NCI-H1694 treated with DMSO at 0.1 percent for 48 hours (cell line): Measurements from ENCODE around the gene DRD2.

Experiments used
- DNase-seq: peaks from one replicate; lab custom pipeline; 2025; lab: John Stamatoyannopoulos, UW

DRD2 gene

DNA sequence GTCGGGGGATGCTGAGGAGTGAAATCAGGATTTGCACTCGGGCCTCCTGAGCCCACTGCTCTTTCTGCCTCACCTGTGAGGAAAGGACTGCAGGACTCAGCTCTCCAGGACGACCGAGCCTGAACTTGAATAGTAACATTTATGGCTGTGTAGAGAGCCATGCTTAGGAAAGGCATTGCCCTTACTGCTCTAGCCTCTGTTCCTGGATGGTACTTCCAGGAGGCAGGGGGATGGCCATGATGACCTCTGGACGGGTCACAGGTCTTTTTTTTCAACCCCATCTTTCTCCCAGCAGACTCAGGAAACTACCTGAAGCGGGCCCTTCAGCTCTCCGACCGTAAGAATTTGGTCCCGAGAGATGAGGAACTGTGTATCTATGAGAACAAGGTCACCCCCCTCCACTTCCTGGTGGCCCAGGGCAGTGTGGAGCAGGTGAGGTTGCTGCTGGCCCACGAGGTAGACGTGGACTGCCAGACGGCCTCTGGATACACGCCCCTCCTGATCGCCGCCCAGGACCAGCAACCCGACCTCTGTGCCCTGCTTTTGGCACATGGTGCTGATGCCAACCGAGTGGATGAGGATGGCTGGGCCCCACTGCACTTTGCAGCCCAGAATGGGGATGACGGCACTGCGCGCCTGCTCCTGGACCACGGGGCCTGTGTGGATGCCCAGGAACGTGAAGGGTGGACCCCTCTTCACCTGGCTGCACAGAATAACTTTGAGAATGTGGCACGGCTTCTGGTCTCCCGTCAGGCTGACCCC, 76.3 kb downstream of the DRD2 start:
- no peak for DNase-seq

DNA sequence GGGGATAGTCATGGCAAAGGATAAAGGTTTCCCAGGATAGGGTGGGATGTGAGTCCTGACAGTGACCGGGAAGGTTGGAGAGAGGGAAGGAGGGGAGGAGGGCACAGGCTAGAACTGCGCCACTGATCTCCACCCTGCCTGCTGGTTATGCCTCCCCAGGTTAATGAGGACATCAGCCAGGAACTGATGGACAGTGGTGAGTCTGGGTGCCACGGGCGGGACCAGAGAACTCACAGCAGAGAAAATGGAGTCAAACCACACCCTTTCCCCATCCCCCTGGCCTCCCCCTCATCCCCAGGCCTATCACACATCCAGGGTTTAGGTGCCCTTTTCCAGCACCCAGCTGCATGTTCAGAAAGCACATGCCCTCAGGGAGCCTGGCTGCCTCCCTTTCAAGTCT, 77.4 kb downstream of the DRD2 start:
- DNase-seq = no peak

DNA sequence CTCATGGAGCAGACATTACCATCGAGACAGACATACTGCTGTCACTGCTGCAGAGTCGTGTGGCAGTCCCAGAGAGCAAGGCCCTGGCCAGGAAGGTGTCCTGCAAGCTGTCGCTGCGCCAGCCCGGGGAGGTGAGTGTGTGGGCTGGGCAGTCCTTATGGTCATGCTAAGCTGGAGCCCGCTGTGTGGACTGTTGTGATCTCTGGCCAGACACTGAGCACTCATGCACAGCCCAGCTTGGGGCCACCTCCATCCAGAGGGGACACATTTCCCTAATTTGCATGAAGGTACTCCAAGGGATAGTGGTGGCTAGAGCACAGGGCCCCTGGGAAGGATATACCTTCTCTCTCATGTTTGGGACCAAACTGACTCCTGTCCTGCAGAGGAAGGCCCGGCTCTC, 78.0 kb downstream of the DRD2 start:
- DNase-seq = no peak

DNA sequence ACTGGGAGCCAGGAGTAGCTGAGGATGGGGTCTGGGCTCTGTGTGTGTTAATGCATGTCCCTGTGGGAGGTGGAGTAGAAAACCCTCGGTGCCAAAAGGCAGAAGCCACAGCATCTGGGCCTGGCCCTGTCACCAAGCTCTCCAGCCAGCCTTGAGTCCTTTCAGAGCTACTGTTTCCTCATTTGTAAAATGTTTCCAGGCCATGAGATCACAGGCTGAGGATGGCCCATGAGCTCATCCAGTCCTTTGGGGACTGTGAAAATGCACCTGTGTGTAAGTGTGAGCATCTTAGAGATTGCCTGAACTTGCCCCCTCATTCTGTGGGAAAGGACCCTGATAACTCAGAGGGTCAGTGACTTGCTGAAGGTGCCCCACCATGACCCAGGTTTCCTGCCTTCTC, 78.5 kb downstream of the DRD2 start:
- DNase-seq = no peak

DNA sequence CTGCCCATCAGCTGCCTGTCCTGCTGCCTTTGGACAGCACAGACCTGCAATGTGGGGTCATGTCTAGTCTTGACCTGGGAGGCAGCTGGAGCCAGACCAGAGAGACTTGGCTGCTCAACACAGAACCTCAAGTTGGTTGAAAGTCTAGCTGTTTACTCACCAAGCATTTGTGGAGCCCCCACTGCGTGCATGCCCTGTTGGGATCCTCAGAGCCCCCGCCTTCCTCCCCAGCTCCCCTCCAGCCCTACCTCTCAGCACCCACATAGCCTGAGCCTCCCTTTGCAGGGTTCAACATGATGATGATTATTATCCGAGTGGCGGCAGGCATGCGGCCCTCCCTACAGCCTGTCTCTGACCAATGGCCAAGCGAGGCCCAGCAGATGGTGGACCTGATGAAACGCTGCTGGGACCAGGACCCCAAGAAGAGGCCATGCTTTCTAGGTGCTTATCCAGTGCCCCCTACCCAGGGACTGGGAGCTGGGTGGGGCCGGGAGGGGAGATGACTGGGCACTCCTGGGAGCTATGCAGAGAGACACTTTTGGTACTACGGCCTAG, 79.3 kb downstream of the DRD2 start:
- DNase-seq = no peak

DNA sequence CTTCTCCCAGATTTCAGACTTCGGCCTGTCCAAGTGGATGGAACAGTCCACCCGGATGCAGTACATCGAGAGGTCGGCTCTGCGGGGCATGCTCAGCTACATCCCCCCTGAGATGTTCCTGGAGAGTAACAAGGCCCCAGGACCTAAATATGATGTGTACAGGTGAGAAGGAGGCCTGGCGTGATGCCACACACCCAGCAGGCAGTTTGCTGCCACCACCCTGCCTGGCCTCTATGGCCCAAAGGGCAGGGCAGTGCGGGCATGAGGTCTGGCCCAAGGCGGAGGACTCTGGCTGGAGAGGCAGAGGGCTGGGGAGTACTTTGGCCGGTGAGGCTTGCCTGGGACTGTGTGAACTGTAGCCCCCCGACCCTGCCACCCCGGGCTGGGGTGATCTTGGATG, 80.3 kb downstream of the DRD2 start:
- DNase-seq = no peak

DNA sequence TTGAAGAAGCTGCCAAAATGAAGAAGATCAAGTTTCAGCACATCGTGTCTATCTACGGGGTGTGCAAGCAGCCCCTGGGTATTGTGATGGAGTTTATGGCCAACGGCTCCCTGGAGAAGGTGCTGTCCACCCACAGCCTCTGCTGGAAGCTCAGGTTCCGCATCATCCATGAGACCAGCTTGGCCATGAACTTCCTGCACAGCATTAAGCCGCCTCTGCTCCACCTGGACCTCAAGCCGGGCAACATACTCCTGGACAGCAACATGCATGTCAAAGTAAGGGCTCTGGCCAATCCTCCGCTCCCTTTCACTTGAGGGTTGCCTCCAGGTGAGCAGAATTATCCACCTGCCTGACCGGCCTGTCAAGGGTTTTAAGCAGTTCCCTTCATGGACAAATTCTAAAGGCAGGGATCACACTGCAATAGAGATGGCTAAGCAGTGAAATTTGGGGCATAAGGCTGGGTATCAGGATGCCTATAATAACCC, 81.7 kb downstream of the DRD2 start:
- no peak for DNase-seq

DNA sequence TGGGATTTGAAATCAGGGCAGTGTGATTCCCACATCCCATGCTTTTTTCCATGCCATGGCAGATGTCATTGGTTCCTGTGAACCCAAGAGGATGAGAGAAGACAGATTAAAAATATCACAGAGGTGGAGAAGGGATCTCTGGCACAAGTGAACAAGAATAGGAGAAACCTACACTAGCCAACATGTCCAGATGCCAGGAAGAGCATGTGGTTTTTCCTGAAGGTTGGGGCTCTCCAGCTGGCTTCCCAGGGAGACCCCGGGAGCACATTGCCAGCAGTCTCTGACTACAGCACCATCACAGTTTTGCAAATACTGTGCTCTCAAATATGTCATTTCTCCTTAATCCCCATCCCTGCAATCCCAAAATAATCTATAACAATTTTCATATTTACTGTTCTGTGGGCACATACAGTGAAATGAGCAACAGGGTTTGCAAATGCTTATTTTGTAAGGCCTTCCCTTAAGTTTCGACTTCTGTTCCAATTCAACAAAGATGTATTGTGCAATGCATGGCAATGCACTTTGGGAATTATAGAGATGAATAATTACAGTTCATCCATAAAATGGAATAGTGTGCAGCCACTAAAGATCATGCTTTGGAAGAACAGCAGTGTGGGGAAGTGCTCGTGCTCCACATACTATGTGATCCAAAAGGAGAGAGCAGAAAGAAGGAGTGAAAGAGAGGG, 82.8 kb downstream of the DRD2 start:
- DNase-seq = peak; percentile 4

DNA sequence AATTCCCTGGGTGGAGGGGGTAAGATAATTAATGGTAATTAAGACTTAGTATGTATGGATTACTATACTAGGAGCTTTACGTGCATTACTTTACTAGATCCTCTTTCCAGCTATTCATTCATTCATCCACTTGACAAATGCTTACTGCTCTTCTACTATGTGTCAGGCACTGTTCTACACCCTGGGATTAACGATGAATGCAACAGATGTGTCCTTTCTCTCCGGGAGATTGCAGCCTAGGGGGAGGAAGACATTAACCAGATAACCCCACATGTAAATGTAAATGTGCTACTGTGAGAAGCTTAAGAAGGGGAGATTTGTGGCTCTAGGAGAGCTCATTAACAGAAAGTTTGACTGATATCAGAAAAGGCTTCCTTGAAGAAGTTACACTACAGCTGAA, 85.9 kb downstream of the DRD2 start:
- DNase-seq = no peak

DNA sequence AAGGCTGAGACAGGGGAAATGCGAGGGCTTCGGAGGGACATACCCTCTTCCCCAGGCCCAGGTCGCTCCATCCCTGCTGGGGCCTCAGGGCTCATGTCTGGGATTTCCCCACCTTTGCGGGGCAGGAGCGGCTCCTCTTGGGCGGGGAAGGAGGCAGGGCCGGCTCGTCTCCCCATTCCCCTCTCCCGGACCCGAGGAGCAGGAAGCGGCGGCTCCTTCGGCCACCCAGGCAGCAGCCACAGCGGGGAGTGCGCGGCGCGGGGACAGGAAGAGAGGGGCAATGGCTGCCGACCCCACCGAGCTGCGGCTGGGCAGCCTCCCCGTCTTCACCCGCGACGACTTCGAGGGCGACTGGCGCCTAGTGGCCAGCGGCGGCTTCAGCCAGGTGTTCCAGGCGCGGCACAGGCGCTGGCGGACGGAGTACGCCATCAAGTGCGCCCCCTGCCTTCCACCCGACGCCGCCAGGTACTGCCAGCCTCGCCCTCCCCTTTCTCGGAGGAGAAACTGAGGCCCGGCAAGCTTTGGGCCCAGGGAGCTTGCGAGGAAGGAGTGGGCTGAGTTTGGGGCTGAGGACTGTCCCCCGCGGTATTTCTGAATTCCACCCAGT, 87.5 kb downstream of the DRD2 start, which contains the start of gene ANKK1:
Gene ANKK1 (plus strand): TSS at position 175 of the 607 bp plus-strand sequence. CDS start 106 bp downstream, at position 281.
- no peak for DNase-seq

DNA sequence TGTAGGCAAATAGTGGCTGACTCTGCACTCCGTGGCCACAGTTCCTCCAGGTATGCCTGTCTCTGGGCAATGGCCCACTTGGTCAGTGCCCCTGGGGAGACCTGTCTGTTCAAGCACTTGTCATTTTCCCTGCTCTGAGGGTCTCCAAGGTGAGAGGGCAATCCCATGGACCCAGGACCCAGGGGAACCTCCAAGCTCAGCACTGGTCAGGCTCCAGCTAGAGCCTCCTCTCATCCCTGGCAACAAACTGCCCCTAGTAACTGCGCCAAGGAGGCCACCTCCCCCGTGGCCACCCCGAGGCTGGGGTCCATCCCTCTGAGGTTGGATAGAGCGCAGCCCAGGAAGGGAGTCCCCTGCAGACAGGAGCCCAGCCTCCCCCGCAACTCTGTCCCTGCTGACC, 88.3 kb downstream of the DRD2 start:
- no peak for DNase-seq

DNA sequence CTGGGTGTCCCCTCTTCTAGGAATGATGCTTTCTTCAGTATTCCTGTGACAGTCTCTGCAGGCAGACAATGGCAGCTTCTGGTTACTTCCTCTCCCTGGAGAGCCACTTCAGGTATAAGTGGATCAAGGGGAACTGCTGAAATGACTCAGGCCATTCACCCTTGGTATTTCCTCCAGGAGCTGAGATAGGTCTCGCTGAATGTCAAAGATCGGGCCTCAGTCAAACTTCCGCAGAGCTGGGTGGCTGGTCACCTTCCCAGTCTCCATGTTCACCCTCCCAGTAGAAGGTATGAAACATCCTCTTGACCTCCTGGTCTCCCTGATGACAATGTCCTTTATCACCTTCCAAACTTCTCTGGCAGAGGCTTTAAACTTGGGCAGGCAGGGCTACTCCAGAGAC, 89.4 kb downstream of the DRD2 start:
- no peak for DNase-seq

DNA sequence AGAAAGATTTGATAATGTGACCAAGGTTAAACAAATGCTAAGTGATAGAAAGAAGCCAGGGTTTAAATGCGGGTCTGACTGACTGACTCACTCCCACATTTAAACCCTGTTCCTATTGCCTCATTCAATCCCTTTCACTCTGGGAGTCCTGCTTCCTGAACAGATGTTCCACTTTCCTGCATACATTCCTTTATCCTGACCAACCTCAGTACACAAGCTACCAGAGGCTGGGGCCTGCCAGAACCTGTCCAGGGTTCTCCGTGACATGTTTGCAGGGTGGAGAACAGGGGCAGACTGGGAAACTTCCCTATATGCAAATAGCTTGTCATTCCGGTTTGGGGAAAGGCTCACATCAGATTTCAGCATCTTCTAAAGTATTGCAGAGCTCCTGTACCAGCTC, 90.6 kb downstream of the DRD2 start:
- peak; percentile 26 for DNase-seq

DNA sequence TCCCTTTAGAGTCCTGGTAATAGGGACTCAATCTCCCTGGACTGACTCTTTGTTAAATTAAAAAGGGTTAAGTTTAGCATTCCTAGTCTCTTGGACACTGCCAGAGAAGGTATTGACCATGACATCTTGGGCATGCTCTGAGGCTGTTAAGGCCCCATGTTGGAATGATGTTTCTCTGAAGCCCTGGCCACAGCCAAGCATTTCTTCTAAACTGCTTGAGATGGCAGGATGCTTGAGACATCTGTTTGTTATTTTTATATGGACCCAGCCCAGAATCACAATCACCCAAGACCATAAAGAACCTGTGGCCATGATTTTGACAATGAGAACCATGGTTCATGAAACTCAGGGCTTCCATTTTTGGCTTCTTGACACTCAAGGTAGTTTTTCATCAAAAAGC, 93.1 kb downstream of the DRD2 start:
- no peak for DNase-seq

DNA sequence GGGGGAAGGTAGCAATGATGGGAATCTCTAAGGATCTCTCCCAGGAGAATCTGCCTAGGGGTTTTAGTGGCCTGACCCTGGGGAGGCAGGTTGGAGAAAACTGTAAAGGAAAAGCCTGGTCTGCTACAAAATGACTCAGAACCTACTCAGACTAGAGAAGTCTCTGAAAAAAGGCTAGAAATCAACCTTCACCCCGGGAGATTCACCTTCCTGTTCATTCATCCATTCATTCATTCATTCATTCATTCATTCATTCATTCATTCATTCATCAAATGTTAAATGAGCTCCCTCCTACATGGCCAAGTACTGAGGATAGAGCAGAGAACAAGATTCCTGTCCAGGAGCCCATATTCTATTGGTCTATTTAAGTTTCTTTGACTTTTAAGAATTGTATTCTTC, 96.5 kb downstream of the DRD2 start:
- DNase-seq = no peak

DNA sequence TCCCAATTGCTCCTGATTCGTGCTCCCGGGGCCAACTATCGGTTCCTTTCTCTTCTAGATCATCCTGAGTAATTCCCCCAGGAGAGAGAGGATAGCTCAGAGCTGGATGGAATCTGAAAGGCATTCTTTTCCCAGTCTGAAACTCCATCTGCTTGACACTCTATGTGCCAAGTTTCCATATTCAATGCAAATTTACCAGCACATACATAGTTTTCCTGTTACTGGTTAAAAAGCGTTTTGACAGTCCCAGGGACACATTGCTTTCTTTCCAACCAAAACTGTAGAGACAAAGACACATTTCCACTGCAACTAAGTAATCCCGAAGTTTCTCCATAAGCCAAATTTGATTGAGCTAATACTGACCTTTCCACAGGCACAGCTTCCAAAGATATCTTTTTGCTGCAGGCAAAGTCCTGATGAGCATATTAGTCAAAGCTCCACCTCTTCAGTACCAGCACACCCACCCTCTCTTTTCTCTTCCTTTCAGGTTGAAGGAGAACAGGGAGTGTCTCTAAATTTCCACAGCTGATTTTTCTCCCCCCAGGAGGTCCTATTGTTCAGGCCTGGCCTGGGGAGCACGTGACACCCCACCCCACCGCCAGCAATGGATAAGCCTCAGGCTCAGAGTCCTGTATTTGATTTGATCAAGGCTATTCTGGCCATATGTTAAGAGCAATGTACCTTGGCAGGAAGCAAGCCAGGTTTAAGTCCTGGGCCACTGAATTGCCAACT, 97.4 kb downstream of the DRD2 start:
- DNase-seq = no peak

DNA sequence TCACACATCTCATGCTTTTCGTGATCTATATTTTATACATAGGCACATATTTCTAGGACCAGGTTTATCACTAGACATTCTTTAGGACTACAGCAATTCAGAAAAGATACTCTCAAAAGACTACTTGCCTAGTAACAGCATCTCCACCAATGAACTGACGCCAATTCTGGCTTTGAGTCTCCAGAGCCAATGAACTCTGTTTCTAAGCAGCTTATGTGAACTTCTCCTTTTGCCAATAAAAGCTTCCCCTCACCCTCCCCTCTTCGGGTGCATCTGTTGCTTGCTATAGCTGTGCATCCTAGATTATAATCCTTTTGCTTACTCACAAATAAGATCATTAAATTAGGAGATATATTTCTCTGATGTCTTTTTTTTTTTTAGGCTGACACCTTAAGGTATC, 99.0 kb downstream of the DRD2 start:
- DNase-seq = no peak

DNA sequence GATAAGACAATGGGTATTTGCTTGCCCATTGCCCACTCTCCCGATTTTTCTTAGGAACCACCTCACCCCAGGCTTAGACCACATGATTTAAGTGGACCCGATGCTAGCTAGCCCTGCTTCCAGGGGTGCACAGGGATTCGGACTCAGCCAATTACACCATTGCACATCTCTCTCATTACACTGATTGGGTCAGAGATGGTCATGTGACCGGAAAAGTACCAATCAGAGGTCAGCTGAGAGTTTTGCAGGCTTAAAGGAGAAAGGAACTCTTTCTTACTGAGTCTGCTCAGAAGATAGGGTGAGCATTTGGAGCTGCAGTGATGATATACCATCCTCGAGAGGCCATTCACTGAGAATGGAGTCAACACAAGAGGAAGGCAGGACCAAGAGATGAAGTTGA, 99.8 kb downstream of the DRD2 start:
- DNase-seq = no peak

DNA sequence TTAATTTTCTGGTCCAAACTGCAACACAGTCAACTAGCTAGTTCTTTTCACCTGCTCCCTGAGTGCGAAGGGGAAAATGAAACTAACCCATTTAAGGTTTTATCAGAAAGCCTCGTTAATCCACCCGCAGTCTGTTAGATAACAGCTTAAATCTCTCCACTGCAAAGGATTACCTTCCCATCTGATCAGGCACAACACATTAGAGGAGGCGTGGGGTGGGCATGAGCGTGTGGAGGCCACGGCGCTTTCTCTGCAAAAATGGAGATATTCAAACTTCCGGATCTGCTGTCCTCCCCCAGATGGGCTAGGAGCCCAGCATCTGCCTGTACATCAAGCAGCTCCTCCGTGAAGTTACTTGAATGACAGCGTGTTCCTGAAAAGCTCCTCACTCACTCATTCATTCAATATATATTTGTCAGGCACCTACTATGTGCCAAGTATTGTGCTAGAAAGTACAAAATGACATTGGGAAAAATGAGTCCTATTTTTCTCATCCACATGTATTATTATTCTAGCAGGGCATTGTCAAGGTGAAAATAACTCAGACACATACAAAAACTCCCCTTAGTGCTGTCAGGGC, 101.1 kb downstream of the DRD2 start:
- no peak for DNase-seq

DNA sequence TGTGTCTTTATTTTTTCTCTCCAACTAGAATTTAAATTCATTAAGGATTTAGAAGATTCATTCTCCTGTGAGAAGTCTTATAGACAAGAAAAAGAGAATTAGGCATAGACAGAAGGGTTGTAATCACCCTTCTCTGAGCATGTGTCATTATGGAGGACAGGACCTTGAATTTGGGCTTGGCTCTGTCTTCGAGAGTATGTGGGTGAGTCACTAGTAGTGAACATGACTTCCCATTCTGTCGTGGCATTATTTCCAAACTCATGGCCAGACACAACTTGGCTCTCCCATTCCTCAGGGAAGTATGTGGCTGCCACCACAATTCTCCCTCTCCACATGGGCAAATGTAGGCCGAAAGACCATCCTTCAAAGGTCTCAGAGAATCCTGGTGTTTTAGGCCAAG, 101.9 kb downstream of the DRD2 start:
- DNase-seq = no peak

DNA sequence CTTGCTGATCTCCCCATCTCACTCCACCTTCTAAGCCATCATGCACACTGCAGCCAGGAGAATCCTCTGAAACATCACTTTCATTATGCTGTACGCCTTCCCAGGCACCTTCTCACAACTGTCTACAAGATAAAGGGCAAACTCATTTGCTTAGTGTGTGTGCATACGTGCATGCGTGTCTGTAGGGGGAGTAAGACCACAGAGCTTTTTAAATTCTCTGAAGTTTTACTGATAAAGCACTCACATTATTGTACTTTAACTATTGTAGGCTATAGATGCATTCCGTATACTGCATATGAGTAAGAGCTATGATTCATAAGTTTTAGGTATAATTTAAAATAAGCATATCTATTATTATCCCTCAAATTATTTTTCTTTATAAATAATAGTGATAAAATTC, 102.9 kb downstream of the DRD2 start:
- DNase-seq = no peak

DNA sequence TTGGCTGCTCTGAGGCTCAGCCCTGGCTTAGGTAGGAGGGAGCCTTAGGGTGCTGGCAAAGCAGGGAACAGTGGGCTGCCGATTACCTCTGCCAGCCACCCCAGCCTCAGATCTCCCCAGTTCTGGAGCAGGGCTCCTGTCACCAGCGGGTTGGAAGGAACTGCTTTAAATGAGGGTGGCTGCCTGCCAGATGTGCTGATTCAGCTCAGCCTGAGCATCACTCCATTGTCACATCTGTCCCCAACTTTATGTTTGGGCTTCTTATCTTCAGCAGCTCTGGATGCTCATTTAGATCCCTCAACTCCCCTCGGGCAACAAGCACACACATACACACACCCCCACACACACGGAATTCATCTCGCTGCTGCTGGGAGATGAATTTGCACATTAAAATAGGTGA, 104.6 kb downstream of the DRD2 start:
- no peak for DNase-seq
